Liver (tissue), 3 donors: Measurements from ENCODE around the gene VPS35L.

Source experiments
- FOXA1 ChIP-seq: IDR thresholded peaks from 2 replicates; pipeline ENCODE4 v1.6.1; 2016; ENCODE audit warnings: antibody characterized with exemption
- JUND ChIP-seq, 2 donors: IDR thresholded peaks; 2 replicates each; pipeline ENCODE4 v1.6.1; 2016; ENCODE audit warnings: antibody characterized with exemption in 2 of 2
- RAD21 ChIP-seq, 2 donors: IDR thresholded peaks; 2 replicates each; pipeline ENCODE4 v1.6.1; 2016; ENCODE audit warnings: antibody characterized with exemption in 2 of 2, mild to moderate bottlenecking in 2 of 2
- TF ChIP-seq, protein P1 (sequence below): fragments of 150-350 bp; IDR thresholded peaks from 2 replicates; pipeline ENCODE4 v1.5.1; 2017; ENCODE audit warnings: improper control_type of control experiment, low read depth, low read length; ENCODE audit not compliant: missing input control
- TF ChIP-seq, protein P2 (sequence below): IDR thresholded peaks from 2 replicates; pipeline ENCODE4 v1.6.1; 2016; ENCODE audit warnings: antibody characterized with exemption, mild to moderate bottlenecking
- TF ChIP-seq, protein P3 (sequence below): IDR thresholded peaks from 2 replicates; pipeline ENCODE4 v1.6.1; 2016; ENCODE audit warnings: antibody characterized with exemption
- donor health status: healthy.
- donor health status: healthy.

DNA sequence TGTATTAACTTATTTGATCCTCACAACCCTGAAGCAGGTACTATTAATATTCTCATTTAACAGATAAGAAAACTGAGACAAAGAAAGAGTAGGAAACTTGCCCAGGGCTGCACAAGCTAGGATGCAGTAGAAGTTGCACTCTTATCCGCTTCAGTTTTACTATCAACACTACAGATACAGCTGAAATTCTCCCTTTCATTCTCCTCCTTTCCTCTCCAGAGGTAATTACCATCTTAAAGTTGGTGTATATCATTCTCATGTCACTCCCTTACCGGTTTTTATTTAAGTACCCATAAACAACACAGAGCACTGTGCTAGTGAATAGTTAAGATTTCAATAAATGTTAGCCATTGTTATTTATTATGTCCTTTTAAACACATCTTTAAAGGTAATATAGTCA, 37.1 kb upstream of the VPS35L start:
- TF ChIP-seq, protein P1, sequence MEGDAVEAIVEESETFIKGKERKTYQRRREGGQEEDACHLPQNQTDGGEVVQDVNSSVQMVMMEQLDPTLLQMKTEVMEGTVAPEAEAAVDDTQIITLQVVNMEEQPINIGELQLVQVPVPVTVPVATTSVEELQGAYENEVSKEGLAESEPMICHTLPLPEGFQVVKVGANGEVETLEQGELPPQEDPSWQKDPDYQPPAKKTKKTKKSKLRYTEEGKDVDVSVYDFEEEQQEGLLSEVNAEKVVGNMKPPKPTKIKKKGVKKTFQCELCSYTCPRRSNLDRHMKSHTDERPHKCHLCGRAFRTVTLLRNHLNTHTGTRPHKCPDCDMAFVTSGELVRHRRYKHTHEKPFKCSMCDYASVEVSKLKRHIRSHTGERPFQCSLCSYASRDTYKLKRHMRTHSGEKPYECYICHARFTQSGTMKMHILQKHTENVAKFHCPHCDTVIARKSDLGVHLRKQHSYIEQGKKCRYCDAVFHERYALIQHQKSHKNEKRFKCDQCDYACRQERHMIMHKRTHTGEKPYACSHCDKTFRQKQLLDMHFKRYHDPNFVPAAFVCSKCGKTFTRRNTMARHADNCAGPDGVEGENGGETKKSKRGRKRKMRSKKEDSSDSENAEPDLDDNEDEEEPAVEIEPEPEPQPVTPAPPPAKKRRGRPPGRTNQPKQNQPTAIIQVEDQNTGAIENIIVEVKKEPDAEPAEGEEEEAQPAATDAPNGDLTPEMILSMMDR, result no peak
- no peak for TF ChIP-seq FOXA1
- no peak for TF ChIP-seq RAD21 (IDR thresholded peaks at IDR 0.05)
- TF ChIP-seq, protein P2, sequence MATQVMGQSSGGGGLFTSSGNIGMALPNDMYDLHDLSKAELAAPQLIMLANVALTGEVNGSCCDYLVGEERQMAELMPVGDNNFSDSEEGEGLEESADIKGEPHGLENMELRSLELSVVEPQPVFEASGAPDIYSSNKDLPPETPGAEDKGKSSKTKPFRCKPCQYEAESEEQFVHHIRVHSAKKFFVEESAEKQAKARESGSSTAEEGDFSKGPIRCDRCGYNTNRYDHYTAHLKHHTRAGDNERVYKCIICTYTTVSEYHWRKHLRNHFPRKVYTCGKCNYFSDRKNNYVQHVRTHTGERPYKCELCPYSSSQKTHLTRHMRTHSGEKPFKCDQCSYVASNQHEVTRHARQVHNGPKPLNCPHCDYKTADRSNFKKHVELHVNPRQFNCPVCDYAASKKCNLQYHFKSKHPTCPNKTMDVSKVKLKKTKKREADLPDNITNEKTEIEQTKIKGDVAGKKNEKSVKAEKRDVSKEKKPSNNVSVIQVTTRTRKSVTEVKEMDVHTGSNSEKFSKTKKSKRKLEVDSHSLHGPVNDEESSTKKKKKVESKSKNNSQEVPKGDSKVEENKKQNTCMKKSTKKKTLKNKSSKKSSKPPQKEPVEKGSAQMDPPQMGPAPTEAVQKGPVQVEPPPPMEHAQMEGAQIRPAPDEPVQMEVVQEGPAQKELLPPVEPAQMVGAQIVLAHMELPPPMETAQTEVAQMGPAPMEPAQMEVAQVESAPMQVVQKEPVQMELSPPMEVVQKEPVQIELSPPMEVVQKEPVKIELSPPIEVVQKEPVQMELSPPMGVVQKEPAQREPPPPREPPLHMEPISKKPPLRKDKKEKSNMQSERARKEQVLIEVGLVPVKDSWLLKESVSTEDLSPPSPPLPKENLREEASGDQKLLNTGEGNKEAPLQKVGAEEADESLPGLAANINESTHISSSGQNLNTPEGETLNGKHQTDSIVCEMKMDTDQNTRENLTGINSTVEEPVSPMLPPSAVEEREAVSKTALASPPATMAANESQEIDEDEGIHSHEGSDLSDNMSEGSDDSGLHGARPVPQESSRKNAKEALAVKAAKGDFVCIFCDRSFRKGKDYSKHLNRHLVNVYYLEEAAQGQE, result no peak
- TF ChIP-seq JUND (IDR thresholded peaks at IDR 0.05), result no peak
- TF ChIP-seq, protein P3, sequence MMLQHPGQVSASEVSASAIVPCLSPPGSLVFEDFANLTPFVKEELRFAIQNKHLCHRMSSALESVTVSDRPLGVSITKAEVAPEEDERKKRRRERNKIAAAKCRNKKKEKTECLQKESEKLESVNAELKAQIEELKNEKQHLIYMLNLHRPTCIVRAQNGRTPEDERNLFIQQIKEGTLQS, result no peak
